HG02610 (cell line): Measurements from ENCODE around the gene PRRT1B.

Experiments used
- ATAC-seq: cut with Tn5 transposase; IDR thresholded peaks from one replicate; pipeline ENCODE4 v1.9.1; 2021; ENCODE audit warnings: mild to moderate bottlenecking, moderate library complexity; ENCODE audit not compliant: unreplicated experiment

Gene PRRT1B

DNA sequence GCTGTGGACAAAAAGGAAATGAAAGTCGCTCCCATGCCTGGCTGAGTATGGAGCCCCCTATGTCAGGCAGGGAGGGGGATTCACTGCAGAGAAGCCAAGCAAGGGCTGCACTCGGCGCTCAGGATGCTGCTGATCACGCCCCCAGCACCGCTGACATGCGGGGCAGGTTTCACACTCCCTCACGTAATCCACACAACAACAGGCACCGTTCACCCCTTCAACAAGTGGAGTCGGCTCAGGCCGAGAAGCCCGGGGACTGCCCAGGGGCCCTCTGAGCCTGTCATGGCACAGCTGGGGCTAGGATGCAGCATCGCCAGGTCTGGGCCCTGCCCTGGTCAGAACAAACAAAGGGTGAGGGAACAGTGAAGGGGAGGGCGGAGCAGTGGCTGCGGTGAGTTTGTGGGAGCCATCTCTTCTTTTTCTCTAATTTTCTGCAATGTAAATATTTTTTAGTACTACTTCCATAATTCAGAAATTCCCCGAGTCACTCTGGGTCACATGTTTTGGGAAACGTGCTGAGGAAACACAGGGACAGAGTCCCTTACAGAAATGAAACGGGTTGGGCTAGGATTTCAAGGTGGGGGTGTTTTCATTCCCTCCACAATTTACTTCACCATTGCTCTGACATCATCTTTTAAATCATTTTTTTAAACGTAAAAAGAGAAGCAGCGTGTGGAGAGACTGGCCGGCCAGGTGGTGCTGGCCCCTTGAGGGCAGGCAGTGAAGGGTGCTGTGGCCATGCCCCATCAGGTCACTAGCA lies 49.8 kb downstream of the PRRT1B start:
- ATAC-seq, result no peak

DNA sequence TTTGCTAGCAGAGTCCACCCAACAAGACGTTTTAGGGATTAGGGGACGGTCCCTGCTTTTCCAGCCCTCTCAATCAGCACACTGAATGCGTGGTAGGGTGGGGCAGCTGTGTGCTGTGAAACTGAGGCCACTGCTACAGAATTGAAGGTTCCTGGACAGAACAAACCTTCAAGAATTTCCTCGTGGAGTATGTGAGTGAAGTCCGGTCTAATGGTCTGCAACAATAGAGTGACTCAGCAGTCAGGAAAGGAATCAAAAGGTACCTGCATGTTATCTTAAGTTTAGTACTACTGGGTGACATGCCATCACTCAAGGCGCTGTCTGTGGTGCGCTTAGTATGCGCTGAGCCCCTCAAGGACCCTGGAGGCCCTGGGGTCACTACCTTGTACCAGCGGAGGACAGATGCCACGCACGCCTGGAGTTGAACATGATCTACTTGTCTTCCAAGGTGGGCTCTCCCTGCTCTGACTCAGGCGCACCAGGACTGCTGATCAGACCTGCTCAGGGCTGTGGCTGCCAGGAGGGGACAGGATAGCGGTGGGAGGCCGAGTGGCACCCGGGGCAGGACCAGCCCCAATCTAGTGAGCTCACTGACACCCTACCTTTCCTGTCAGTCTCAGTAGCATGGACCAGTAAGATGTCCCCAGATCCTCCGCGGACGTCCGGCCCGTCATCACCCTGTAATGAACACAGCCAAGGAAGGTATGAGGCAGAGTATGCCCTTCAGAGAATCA lies 50.5 kb downstream of the PRRT1B start:
- no peak for ATAC-seq

DNA sequence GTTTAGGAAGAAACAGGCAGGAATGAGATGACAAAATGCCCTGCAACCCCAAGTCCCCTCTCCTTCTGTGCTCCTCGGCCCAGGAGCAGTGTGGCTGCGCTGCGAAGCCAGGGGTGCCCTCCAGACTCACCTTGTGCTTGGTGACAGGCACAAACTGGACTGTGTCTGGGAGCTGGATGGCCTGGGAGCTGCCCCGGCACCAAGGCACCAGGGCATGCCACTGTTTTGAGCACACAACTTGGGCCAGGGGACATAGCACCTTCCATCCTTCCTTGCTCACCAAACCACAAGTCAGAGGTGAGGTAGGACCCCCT lies 51.1 kb downstream of the PRRT1B start:
- ATAC-seq, result no peak

DNA sequence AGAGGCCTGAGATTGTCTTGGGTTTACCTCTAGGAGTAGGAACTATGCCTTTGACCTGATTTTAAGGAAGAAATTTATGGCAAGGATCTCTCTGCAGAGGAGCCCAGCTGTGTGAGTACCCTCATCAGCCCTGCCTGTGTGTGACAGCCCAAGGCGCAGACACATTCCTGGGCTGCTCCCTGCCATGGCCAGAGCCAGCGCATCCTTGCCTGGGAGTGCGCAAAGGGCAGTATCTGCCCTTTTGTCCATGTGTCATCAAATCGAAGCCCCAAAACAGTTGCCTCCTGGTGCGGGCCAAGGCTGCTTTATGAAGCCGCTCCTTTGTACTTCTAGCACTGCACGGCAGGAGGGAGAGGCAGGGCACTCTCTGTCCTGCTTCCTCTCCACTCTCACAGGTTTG lies 51.9 kb downstream of the PRRT1B start:
- no peak for ATAC-seq

DNA sequence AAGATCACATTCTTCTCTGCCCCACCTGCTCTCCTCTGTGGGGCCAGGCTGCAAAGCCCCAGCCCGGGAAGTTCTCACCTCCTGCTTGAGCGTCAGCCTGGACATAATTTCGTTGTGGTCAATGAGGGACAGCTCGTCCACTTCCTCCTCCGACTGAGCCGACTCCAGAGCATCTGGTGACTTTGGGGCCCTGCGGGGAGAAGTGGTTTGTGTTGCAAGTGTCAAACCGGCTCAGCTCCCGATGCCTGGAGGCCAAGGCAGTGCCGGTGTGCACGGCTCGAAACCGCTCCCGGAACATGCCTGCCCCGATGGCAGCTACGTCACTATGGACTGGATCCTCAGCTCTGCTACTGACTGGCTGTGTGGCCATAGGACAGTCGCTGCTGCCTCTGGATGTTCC lies 52.8 kb downstream of the PRRT1B start:
- ATAC-seq, result no peak

DNA sequence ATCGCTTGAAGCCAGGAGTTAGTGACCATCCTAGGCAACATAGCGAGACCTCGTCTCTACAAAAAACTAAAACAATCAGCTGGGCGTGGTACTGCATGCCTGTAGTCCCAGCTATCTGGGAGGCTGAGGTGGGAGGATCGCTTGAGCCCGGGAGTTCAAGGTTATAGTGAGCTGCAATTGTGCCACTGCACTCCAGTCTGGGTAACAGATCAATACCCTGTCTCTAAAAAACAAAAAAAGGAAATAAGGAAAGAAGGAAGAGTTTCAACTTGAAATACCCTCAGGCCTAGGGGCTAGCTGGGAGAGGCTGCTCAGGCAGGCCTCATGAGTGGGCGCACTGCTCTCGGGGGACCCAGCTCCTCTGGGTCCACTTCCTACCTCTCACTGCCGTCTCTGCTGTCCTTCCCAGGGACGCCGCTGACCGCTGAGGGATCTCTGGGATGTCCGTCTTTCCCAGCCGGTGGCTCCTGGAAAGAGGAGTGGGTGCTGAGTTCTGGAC lies 56.4 kb downstream of the PRRT1B start:
- no peak for ATAC-seq

DNA sequence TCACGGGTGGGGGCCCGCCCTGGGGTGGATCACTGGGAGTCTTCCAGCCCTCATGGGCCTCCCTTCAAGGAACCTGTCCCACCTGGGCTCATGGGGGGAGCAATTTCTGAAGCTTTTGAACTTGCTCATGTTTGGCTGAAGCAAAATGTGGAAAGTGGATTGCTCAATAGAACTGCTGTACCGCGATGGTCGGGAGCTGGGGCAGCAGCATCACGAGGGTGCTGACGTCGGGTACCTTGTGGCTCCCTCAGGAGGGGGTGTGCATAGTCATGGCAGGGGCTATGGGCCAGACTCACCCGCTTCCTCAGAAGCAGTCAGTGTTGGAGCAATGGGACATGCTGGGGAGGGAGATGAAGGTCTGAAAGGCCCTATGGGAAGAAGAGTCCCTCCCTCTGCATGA lies 57.9 kb downstream of the PRRT1B start:
- ATAC-seq, result no peak

DNA sequence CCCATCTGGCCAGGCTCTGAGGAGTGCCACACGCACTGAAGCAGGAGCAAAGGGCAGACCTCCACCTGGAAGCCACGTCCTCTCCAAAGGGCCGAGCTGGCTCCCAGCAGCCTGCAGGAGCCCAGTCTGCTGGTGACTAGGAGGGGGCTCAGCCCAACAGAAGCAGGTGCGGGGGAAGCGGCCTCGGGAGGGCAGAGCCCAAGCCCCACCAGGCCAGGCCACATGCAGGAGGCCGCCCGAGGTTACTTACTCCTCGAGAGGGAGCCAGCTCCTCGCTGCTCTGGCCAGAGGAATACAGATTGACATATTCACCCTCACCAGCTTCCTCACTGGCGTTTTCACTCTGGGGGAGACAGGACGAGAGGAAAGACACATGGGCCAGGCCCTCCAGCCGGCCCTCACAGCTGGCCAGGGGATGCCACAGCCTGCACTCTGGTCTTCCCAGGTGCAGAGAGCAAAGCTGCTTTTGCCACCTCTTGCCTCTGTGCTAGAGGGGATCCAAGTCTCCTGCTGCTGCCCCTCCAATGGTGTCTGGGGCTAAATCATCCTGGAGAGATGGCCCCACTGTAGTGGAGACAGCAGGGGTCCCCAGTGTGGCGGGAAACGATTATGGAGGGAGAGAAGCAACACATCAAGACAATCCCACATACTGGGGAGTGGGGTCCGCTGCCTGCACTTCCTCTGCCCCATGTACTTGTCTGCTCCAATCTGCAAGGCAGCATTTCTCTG lies 58.6 kb downstream of the PRRT1B start:
- no peak for ATAC-seq

DNA sequence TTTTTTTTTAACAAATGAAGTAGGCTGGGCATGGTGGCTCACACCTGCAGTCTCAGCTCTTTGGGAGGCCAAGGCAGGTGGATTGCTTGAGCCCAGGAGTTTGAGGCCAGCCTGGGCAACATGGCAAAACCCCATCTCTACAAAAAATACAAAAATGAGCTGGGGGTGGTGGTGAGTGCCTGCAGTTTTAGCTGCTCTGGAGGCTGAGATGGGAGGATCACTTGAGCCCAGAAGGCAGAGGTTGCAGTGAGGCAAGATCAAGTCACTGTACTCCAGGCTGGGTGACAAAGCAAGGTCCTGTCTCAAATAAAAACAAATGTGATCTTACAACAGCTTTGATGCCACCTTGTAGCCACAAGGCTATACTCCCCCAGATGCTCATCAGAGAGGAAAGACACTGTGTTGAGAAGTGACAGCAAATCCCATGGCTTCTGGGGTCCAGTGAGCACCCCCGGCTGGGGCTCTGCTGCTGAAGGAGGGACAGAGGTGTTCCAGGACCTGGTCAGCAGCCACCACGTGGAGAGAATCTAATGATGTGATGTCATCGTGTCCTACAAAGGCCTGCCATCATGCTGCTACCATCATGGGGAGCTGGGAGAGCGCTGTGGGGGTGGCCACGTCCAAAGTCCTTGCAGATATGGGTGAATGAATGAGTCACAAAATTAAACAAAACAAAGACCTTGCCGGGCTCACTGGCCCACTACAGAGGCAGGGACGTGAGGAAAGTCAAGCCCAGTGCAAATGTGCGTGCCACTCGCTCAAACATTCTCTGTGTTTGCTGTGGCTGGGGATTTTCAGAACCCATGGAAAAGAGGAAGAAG lies 60.7 kb downstream of the PRRT1B start:
- no peak for ATAC-seq

DNA sequence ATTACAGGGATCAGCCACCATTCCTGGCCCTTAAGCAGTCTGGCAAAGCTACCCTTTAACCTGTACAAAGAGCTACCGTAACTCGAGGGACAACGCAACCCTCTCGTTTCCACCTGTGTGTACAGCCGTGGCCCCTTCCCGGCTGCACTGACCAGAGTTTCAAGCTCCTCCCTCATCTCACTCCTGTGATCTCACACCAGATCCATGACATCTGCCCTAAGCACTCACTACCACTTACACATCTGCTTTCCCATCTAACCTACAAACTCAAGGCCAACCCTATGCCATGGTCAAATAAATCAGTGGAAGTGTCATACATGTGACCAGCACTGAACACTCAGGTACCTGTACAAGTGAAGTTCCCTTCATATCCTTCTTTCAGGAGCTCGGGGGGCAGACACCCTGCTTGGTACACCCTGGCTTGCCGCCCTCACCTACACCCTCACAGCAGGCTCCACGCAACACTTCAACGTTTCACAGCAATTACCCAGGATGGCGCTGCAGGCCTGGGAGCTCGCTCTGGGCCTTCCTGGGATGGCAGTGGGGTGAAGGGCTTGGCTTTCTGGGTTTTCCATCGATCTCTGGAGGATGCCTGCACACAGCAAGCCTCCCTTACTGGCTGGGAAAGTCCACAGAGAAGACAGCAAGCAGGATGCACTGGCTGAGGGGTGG lies 61.7 kb downstream of the PRRT1B start:
- ATAC-seq, result no peak

DNA sequence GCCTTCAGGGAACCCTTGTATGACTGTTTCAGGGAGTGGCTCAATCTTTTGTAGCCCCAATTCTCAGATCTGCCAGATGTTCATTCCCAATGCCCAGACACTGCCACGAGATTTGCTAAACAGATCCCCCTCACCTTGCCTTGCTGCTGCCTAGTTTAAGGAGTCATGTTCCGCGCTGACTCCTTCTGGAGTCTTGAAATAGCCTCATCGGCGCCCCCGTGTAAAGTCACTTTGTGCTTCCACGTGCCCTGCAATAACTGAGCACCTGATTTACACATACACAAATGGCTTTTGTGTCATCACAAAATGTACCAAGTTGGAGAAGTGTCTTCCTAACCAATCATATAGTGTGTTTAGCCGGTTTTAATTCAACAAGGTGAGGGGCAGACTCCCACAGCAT lies 62.3 kb downstream of the PRRT1B start:
- no peak for ATAC-seq

DNA sequence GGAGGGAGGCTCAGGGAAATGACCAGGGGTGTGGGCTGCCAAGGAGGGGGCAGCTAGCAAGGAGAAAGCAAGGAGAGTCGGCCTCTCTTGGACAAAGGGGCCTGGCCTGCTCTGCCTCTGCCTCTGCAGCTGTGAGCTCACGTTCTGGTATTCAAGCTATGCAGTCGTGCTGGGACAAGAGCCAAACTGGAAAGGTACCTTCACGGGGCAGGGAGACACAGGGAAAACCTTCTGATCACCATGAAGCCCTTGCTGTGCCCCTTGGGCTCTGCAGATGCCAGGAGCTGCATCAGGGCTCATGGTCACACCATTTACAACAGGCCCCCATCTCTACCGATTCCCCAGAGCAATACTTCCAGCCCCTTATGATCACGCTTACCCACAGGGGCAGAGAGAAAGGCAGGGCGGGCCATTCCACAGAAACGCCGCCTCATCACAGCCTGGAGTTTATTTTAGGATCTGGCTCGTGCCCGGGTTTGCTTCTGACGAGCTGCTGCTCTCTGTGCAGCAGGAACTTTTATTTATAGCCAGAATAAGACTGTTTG lies 63.2 kb downstream of the PRRT1B start:
- no peak for ATAC-seq
